ENCODE data around the gene FBLN7.

The FBLN7 gene

GRCh38 chr2:112140899-112141625, 2.9 kb downstream of the FBLN7 start:
- DNase-seq, result no peak

DNA sequence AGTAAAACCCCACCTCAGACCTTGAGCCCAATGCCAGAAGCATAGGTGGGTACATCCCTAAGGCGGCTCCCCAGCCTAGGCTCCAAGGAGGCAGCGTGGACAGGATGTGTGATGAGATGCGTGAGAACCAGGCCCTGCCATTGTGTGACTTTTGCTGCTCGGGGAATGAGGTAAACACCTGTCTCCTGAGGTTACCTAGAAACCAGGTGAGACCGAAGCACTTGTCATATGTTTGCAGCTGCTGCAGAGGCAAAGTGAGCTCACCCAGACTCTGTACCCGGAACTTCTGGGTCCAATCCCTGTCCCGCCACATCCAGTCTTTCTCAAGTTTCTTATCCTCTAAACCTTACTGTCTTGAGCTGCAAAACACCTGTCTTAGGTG, 3.4 kb downstream of the FBLN7 start:
- no peak for DNase-seq

DNA sequence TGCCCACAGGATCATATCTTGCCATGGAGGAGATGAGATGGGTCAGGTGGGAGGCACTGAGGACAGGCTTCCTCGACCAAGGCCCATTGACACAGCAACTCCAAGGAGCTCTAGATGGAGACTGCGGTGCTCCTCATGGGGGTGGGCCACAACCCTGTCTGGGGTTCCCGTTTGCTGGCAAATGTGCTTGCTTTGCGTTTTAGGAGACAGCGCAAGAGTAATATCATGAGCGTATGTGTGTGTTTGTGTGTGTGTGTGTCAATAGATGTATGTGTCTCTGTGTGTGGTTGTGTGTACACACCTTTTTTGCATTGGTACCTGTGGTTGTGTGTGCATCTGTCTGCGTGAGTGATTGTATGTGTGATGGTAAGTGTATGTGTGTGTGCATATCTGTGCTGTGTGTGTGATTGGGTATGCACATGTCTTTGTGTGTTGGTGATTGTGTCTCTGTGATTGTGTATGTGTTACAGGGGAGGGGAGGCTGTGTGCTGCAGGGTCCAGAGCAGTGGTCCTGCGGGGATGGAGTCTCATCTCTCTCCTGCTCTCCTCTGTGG, 4.4 kb downstream of the FBLN7 start:
- DNase-seq, result no peak

DNA sequence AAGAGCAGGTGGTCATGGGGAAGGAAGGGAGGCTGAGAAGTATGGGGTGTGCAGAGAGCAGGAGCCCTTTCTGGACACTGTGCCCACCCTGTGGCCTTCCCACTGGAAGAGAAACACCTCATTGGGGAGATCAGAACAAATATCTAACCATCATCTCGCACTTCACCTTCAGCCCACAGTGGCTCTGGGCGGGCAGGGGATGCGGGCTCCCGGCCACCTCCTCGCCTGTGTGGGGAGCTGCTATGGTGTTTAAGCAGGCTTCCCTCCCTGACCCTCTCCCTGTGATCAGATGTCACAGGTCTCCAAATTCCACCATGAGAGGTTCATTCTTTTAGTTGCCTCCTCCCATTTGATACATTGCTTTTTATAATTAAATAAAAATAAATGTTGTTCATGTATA, 5.0 kb downstream of the FBLN7 start:
- DNase-seq, result no peak

- no peak for DNase-seq
Observed at GRCh38 chr2:112144966-112145365, 6.8 kb downstream of the FBLN7 start.

DNA sequence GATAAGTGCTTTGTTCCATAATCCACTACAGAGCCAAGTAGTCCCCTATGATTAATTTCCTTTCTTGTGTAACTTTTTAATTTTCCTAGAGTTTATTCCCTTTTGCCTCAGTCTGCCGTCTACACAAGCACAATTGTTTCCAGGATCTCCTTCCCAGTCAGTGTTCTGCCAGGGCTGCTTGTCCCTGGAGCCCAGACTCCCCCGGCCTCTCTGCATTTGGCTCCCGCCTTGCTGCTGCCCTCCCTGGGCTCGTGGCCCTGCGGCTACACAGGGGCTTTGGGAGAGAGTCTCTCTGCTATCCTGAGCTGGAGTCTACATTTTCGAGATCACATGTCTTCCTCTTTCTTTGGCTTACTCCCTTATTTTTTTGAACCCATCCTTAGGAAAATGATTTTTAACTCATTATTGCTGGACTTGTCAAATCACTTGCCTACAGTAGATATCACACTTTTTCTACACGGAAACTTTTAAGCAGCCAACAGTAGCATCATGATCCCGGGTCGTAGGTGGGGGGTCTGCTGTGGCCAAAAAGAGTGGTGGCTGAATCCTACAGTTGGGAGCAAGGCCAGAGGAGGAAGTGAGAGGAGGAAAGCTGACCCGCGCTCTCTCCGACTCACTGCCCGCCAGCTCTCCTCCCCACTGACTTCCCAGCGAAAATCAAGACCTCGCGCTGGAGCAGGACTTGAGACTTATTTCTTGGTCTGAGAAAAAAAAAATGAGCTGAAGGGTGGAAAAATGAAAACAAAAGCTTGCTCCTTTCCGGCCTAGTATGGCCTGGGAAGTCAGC, 9.4 kb downstream of the FBLN7 start:
- no peak for DNase-seq

GRCh38 chr2:112148477-112148876, 10.3 kb downstream of the FBLN7 start:
- DNase-seq, result no peak

DNA sequence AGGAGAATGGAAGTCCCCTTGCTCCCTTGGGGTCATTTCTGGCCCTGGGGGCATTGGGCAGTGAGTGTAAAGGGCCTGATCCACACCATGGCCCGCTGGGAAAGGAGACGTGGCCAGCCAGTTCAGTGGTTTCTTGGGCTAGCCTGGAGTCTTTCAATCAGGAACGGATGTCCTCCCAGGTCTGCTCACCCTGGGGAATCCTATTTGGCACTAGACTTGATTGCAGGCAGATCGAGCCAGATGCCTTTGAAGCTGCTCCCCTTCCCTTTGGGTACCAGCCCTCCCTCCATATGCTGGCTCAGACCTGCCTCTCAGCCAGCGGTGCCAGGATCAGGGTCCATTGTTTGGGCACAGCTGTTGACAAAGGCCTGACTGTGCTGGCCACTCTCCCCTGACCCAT, 11.0 kb downstream of the FBLN7 start:
- no peak for DNase-seq

DNA sequence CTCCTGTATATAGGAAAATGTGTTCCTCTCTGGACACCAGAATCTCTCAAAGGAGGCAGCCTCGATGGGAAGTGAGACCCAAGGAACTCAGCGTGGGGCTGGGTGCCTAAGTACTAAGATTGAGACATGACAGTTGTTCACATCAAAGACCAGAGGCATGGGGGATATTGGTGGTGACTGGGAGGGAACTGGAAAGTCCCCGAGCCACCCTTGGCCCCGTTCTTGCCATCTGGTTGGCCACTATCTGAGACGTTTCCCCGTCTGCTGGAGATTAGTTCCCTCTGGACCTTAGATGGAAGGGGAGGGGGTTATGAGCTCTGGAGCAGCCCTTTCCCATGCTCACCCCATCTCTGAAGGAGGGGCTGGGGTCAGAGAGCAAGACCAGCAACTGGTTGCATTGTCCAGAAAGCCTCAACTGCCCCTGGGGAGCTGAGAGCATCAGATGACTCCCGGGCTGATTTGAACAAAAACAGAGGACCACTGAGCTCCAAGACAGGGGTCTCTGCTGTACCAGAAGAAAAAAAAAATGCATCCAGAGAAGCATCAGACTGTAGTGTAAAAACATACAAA, 11.8 kb downstream of the FBLN7 start:
- no peak for DNase-seq

- no peak for DNase-seq
Observed at GRCh38 chr2:112150447-112150846, 12.3 kb downstream of the FBLN7 start.

DNA sequence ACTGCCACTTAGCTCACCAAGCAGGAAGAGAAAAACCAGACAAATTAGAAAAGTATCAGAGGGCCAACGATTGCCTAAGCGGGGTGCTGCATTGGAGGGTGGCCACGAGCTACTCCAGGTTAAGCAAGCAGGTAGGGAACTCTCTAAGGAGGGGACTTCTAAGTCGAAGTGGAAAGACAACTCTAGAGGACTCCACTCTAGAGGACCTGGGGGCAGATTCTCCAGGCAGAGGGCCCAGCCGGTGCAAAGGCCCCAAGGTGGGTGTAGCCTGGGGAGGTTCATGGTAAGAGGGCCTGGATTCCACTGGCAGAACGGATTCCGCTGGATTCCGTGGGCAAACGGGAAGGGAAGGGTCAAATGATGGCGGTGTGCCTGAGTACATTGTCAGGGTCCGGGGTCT, 12.7 kb downstream of the FBLN7 start:
- no peak for DNase-seq

GRCh38 chr2:112151271-112151670, 13.1 kb downstream of the FBLN7 start:
- no peak for DNase-seq

GRCh38 chr2:112151701-112152440, 13.7 kb downstream of the FBLN7 start:
- no peak for DNase-seq

DNA sequence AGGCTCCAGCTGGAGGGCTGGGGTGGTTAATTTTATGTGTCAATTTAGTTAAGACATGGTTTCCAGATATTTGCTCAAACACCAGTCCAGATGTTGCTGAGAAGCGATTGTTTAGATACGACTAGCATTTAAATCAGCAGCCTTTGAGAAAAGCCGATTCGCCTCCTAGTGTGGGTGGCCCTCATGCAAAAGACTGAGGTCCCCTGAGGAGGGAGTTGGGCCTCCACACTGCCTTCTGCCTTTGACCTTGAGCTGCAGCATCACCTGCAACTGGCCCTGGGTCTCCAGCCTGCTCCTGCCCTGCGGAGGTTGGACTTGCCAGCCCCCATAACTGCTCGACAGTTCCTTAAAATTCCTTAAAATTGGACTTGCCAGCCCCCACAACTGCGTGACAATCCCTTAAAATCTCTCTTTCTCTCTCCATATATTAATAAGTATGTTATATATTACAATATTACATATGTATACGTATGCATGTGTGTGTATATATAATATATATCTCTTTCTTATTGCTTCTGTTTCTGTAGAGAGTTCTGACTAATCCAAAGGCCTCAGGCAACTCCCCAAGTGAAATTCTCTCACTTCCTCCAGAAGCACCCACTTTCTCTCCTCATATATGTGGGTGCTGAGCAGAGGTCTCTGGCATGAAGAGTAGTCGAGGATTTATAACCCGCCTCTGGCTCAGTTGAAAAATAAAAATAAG, 14.4 kb downstream of the FBLN7 start:
- no peak for DNase-seq

GRCh38 chr2:112153179-112153490, 14.9 kb downstream of the FBLN7 start:
- DNase-seq, result no peak

- DNase-seq, result no peak
Observed at GRCh38 chr2:112153501-112153900, 15.3 kb downstream of the FBLN7 start.

- DNase-seq, result no peak
Observed at GRCh38 chr2:112154246-112155117, 16.3 kb downstream of the FBLN7 start.

GRCh38 chr2:112155331-112156151, 17.4 kb downstream of the FBLN7 start:
- peak; percentile 38 for DNase-seq

- DNase-seq, result peak; percentile 52
Observed at GRCh38 chr2:112156152-112156986, 18.2 kb downstream of the FBLN7 start.

GRCh38 chr2:112157472-112157871, 19.3 kb downstream of the FBLN7 start:
- DNase-seq, result no peak

All from CD4-positive, alpha-beta T cell treated with Interleukin-4 for 4 hours (primary cell).